Lower leg skin (tissue), 3 donors: Measurements from ENCODE around the gene FNIP2.
"Not testable (repeated sequence)": the region's sequence is repeated elsewhere in the genome, so short reads cannot be mapped to it uniquely, and the experiment has no call there.

ENCODE experiments used
- CTCF ChIP-seq, 3 donors: fragments of 450-650 bp; IDR thresholded peaks; one replicate each; pipeline ENCODE4 v1.5.1; 2016; ENCODE audit warnings: antibody characterized with exemption in 3 of 3, mild to moderate bottlenecking in 3 of 3, moderate library complexity in 2 of 3
- POLR2A ChIP-seq, 2 donors: fragments of 450-650 bp; IDR thresholded peaks; one replicate each; pipeline ENCODE4 v1.6.1; 2016 to 2017; ENCODE audit warnings: antibody characterized with exemption in 2 of 2, mild to moderate bottlenecking in 1 of 2, moderate library complexity in 1 of 2

GRCh38 chr4:158793430-158793829 is 24.6 kb downstream of the FNIP2 start:
- not testable (repeated sequence) for TF ChIP-seq POLR2A, CTCF (IDR thresholded peaks at IDR 0.05)
